A549 treated with ZK216348 at 1 μM for 4 hours (cell line): ENCODE measurements around the gene ATP5MG. TPM values are rescaled to one million over a fixed set of nuclear protein-coding genes. Genes with fewer than 3 reads are reported as not detected.

Experiments
- total RNA-seq: library from RNA; stranded (reverse); fragments of 200-300 nt; extraction: Qiagen RNA extraction; gene quantifications from 5 replicates; pipeline ENCODE4 v1.2.3, GENCODE V29; 2022; ENCODE audit warnings: low read depth

The ATP5MG gene
- 180 to 218 TPM (median 190 TPM) in 5 replicates for total RNA-seq

GRCh38 chr11:118401151-118401879, at the start of gene ATP5MG:
TSS of gene ATP5MG (plus strand) at chr11:118401606. CDS start at chr11:118401666, 60 bp downstream.

GRCh38 chr11:118359295-118359958, 42.0 kb upstream of the ATP5MG start, which contains the start of gene UBE4A:
TSS of gene UBE4A (plus strand) at chr11:118359600. CDS start at chr11:118365081, 5,481 bp downstream.

GRCh38 chr11:118435893-118436624, 34.7 kb downstream of the ATP5MG start, which contains the start of gene KMT2A:
TSS of gene KMT2A (plus strand) at chr11:118436492. CDS start at chr11:118436513, 21 bp downstream.

Other genes starting within 250 kb of the ATP5MG start
- gene SCN4B, start 248.8 kb upstream of the ATP5MG start, total RNA-seq = 0.05 to 0.09 TPM in 2 of 5 replicates, not detected in the others
- gene SCN2B, start 225.0 kb upstream of the ATP5MG start, total RNA-seq = not detected in 5 replicates
- gene JAML, start 176.6 kb upstream of the ATP5MG start, total RNA-seq = not detected in 5 replicates
- gene MPZL3, start 149.2 kb upstream of the ATP5MG start, total RNA-seq = 0.28 to 0.49 TPM (median 0.42 TPM) in 5 replicates
- gene MPZL2, start 137.3 kb upstream of the ATP5MG start, total RNA-seq = 0.08 to 0.24 TPM (median 0.20 TPM) in 3 of 5 replicates, not detected in the others
- not detected in 5 replicates for gene CD3E, start 96.9 kb upstream of the ATP5MG start, total RNA-seq
- gene CD3D, start 58.9 kb upstream of the ATP5MG start, total RNA-seq = not detected in 5 replicates
- not detected in 5 replicates for gene CD3G, start 57.3 kb upstream of the ATP5MG start, total RNA-seq
- gene UBE4A, start 42.0 kb upstream of the ATP5MG start, total RNA-seq = 7.0 to 11.1 TPM (median 9.9 TPM) in 5 replicates
- gene KMT2A, start 34.9 kb downstream of the ATP5MG start, total RNA-seq = 11.4 to 14.8 TPM (median 13.0 TPM) in 5 replicates
- not detected in 5 replicates for gene TTC36, start 125.9 kb downstream of the ATP5MG start, total RNA-seq
- gene TMEM25, start 129.6 kb downstream of the ATP5MG start, total RNA-seq = 0.36 to 1.0 TPM (median 0.55 TPM) in 4 of 5 replicates, not detected in the other
- gene IFT46, start 164.3 kb downstream of the ATP5MG start, total RNA-seq = 15.4 to 21.0 TPM (median 16.7 TPM) in 5 replicates
- 84.7 to 102 TPM (median 95.0 TPM) in 5 replicates for gene ARCN1, start 170.8 kb downstream of the ATP5MG start, total RNA-seq
- 7.0 to 10.2 TPM (median 8.8 TPM) in 5 replicates for gene PHLDB1, start 206.0 kb downstream of the ATP5MG start, total RNA-seq